Peyer's patch (tissue), 4 donors: ENCODE results near the gene NME4.

Source experiments
- POLR2A ChIP-seq, 2 donors: fragments of 450-650 bp; IDR thresholded peaks; one replicate each; pipeline ENCODE4 v1.5.1; 2017; ENCODE audit warnings: antibody characterized with exemption in 2 of 2, mild to moderate bottlenecking in 2 of 2, moderate library complexity in 2 of 2
- TF ChIP-seq, protein P1 (sequence below), 6 experiments: fragments of 450-650 bp in 4 of 6; fragments of 200-600 bp in 2 of 6; sonication (generic) in 1 of 6; IDR thresholded peaks; one replicate each; pipeline ENCODE4 v1.5.1; 2017 to 2019; ENCODE audit warnings: antibody characterized with exemption in 6 of 6, mild to moderate bottlenecking in 3 of 6, moderate library complexity in 1 of 6

DNA sequence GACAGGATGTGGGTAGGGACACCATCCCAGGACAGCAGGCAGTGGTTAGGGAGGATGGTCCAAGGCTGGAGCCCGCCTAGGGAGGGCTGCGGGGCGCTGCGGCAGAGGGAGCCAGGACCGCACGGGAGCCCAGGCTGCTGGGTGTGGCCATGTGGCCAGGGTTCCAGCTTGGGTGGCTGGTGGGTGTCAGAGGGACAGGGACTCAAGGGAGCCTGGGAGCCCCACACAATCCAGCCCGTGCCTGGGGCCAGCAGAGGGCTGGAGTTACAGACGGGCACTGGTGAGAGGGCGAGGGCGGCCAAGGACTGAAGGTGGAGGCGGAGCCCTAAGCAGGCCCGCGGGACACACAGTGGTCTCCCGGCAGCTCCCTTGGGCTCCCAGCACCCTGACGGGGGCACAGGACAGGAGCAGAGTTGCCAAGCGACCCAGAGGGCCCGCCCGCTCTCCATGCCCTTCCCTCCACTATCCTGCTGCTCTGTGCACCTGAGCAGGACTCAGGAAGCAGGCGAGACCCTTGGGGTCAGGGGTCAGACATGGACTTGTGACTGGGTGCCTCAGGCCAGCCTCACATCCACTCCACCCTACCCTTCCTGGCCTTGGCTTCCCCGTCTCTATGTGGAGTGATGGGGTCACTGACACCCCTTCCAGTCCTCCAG is 33.8 kb upstream of the NME4 start:
- TF ChIP-seq, protein P1, sequence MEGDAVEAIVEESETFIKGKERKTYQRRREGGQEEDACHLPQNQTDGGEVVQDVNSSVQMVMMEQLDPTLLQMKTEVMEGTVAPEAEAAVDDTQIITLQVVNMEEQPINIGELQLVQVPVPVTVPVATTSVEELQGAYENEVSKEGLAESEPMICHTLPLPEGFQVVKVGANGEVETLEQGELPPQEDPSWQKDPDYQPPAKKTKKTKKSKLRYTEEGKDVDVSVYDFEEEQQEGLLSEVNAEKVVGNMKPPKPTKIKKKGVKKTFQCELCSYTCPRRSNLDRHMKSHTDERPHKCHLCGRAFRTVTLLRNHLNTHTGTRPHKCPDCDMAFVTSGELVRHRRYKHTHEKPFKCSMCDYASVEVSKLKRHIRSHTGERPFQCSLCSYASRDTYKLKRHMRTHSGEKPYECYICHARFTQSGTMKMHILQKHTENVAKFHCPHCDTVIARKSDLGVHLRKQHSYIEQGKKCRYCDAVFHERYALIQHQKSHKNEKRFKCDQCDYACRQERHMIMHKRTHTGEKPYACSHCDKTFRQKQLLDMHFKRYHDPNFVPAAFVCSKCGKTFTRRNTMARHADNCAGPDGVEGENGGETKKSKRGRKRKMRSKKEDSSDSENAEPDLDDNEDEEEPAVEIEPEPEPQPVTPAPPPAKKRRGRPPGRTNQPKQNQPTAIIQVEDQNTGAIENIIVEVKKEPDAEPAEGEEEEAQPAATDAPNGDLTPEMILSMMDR (IDR thresholded peaks at IDR 0.05) = no peak
- no peak for TF ChIP-seq POLR2A (IDR thresholded peaks at IDR 0.05)
